HT1080 (cell line): ENCODE results near the gene C12orf42. TPM values are rescaled to one million over a fixed set of nuclear protein-coding genes. Genes with fewer than 3 reads are reported as not detected.
"Not testable (repeated sequence)": the region's sequence is repeated elsewhere in the genome, so short reads cannot be mapped to it uniquely, and the experiment has no call there.

Experiments
- DNase-seq: peaks from one replicate; pipeline ENCODE4 v3.0.0-alpha.2; 2015; ENCODE audit warnings: low read depth
- total RNA-seq: library from RNA; depleted of rRNA; stranded (reverse); fragments of >200 nt; shearing (Covaris generic); gene quantifications from 2 replicates; pipeline ENCODE4 v1.2.3, GENCODE V29; 2014

Gene C12orf42
- total RNA-seq, 1 experiment from 2014 or later = not detected

- DNase-seq = no peak
Observed at GRCh38 chr12:103498990-103499389, 3.2 kb upstream of the C12orf42 start.

GRCh38 chr12:103494734-103495468 lies 867 bp downstream of the C12orf42 start:
- no peak for DNase-seq

- no peak for DNase-seq
Observed at GRCh38 chr12:103494051-103494733, 1.6 kb downstream of the C12orf42 start.

GRCh38 chr12:103493199-103493598 lies 2.6 kb downstream of the C12orf42 start:
- no peak for DNase-seq

- DNase-seq = no peak
Observed at GRCh38 chr12:103482365-103482764, 13.4 kb downstream of the C12orf42 start.

- no peak for DNase-seq
Observed at GRCh38 chr12:103475073-103475472, 20.7 kb downstream of the C12orf42 start.

GRCh38 chr12:103470664-103471063 lies 25.1 kb downstream of the C12orf42 start:
- peak; percentile 71 for DNase-seq

GRCh38 chr12:103469719-103470118 lies 26.0 kb downstream of the C12orf42 start:
- no peak for DNase-seq

GRCh38 chr12:103468837-103469236 lies 26.9 kb downstream of the C12orf42 start:
- DNase-seq = no peak

GRCh38 chr12:103462675-103463074 lies 33.1 kb downstream of the C12orf42 start:
- no peak for DNase-seq

- no peak for DNase-seq
Observed at GRCh38 chr12:103457471-103457870, 38.3 kb downstream of the C12orf42 start.

GRCh38 chr12:103456006-103456405 lies 39.8 kb downstream of the C12orf42 start:
- no peak for DNase-seq

- DNase-seq = no peak
Observed at GRCh38 chr12:103455020-103455763, 40.6 kb downstream of the C12orf42 start.

- no peak for DNase-seq
Observed at GRCh38 chr12:103444983-103445382, 50.8 kb downstream of the C12orf42 start.

- no peak for DNase-seq
Observed at GRCh38 chr12:103442822-103443221, 52.9 kb downstream of the C12orf42 start.

- DNase-seq = no peak
Observed at GRCh38 chr12:103442182-103442555, 53.6 kb downstream of the C12orf42 start.

- no peak for DNase-seq
Observed at GRCh38 chr12:103441437-103442181, 54.2 kb downstream of the C12orf42 start.

- not testable (repeated sequence) for DNase-seq
Observed at GRCh38 chr12:103434165-103435105, 61.3 kb downstream of the C12orf42 start.

GRCh38 chr12:103431950-103432349 lies 63.8 kb downstream of the C12orf42 start:
- no peak for DNase-seq

GRCh38 chr12:103431387-103431786 lies 64.4 kb downstream of the C12orf42 start:
- no peak for DNase-seq
